Stimulated activated CD4-positive, alpha-beta T cell treated with anti-CD3 and anti-CD28 coated beads, Interleukin-15, amount 100 ng/mL, for 48 hours (primary cell): ENCODE results near the gene TRPC4AP.
"Not testable (repeated sequence)": the region's sequence is repeated elsewhere in the genome, so short reads cannot be mapped to it uniquely, and the experiment has no call there.

Source experiments
- DNase-seq, 2 donors: peaks; one replicate each; pipeline ENCODE4 v3.0.0-alpha.2; 2020; ENCODE audit warnings: low read depth in 2 of 2

The TRPC4AP gene

GRCh38 chr20:35101620-35102019 is 9.0 kb upstream of the TRPC4AP start:
- no peak for DNase-seq

GRCh38 chr20:35093267-35093884 is 769 bp upstream of the TRPC4AP start:
- peak in 1 of 2 donors; percentile 25 for DNase-seq

GRCh38 chr20:35091816-35092523 is 637 bp downstream of the TRPC4AP start:
- no peak for DNase-seq

- DNase-seq: no peak
Measured at GRCh38 chr20:35088231-35089145, 4.1 kb downstream of the TRPC4AP start.

GRCh38 chr20:35087791-35088190 is 4.8 kb downstream of the TRPC4AP start:
- DNase-seq: no peak

GRCh38 chr20:35087355-35087754 is 5.3 kb downstream of the TRPC4AP start:
- DNase-seq: no peak

GRCh38 chr20:35085477-35086225 is 7.0 kb downstream of the TRPC4AP start:
- no peak for DNase-seq

GRCh38 chr20:35084998-35085397 is 7.6 kb downstream of the TRPC4AP start:
- no peak for DNase-seq

- not testable (repeated sequence) for DNase-seq
Measured at GRCh38 chr20:35080348-35080642, 12.3 kb downstream of the TRPC4AP start.

- no peak for DNase-seq
Measured at GRCh38 chr20:35079472-35080347, 12.9 kb downstream of the TRPC4AP start.

GRCh38 chr20:35077872-35078271 is 14.7 kb downstream of the TRPC4AP start:
- DNase-seq: no peak

- DNase-seq: no peak
Measured at GRCh38 chr20:35077341-35077740, 15.3 kb downstream of the TRPC4AP start.

- DNase-seq: not testable (repeated sequence)
Measured at GRCh38 chr20:35071436-35072153, 21.0 kb downstream of the TRPC4AP start.

- DNase-seq: no peak
Measured at GRCh38 chr20:35066194-35066593, 26.4 kb downstream of the TRPC4AP start.

- DNase-seq: no peak
Measured at GRCh38 chr20:35065181-35065580, 27.4 kb downstream of the TRPC4AP start.

- DNase-seq: no peak
Measured at GRCh38 chr20:35063168-35063567, 29.4 kb downstream of the TRPC4AP start.

GRCh38 chr20:35062478-35062877 is 30.1 kb downstream of the TRPC4AP start:
- no peak for DNase-seq

GRCh38 chr20:35060168-35060567 is 32.4 kb downstream of the TRPC4AP start:
- no peak for DNase-seq

- DNase-seq: no peak
Measured at GRCh38 chr20:35059612-35060011, 33.0 kb downstream of the TRPC4AP start.

- no peak for DNase-seq
Measured at GRCh38 chr20:35059110-35059509, 33.5 kb downstream of the TRPC4AP start.
